Non-pigmented ciliary epithelial cell (primary cell): ENCODE results near the gene PDCD7.
"Not testable (repeated sequence)": the region's sequence is repeated elsewhere in the genome, so short reads cannot be mapped to it uniquely, and the experiment has no call there.

ENCODE experiments used
- DNase-seq: peaks from one replicate; pipeline ENCODE4 v3.0.0-alpha.2; 2010; ENCODE audit warnings: low read depth

Gene PDCD7

GRCh38 chr15:65091946-65092770 is 41.5 kb downstream of the PDCD7 start:
- DNase-seq: no peak

DNA sequence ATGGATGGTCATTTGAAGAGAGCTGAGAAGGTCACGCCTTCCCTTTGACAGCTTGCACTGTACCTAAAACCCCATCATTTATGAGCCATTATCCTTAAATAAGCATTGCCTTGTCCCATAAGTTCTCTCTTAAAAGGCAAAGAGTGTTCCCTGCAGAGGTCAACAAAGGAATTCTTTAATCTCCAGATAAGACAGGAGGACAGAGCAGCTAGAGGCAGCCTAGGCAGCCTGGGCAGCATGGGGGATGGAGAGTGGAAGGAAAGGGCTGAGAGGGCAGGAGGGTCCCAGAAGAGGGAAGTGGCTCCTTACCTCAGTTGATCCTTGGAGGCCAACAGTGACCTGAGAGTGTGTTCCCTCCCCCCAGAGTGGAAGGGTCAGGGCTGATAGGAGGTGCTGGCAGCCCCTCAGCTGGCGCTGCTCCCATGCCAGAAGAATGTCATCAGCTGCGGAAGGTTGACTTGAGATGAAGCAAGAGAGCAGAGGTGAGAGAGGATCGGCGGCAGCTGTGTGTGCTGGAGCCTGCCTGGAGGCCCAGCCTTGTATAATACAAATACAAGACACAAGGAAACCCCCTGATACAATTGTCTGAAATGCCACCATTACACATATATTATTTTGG is 44.3 kb downstream of the PDCD7 start:
- DNase-seq: no peak

DNA sequence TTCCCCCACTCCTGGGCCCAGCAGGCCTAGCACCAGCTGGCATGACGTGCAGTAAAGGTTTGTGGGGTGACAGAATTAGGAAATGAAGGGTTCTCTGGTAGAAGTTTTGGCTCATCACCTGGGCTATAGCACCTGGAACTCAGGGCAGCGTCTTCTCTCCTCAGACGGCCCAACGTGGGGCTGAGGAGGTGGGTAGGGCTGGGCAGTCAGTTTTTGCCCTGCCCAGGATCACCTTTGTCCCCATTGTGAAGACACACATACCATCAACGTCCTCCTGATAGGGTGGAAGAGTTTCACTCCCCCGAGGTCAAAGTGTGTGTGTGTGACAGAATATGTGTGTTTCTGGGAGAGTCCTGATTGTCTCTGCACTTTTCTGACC is 45.0 kb downstream of the PDCD7 start:
- no peak for DNase-seq

- no peak for DNase-seq
Measured at GRCh38 chr15:65087873-65088642, 45.5 kb downstream of the PDCD7 start.

DNA sequence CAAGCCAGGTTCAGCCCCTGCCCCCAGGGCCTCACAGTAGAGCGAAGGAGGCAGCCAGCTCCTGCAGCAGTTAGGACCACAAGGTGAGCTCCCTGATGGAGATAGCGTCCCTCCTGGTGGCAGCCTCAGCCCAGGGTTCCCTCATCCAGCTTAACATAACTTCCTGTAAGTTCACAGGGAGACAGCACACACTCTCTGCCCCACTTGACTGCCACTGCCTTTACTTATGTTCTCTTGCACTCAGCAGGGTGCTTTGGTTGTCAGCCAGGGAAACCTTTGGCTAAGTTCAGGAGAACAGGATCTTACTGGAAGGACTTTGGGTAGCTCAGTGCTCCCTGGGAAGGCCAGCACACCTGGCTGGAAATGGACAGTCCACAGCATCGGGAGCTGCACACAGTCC is 46.2 kb downstream of the PDCD7 start:
- DNase-seq: no peak

DNA sequence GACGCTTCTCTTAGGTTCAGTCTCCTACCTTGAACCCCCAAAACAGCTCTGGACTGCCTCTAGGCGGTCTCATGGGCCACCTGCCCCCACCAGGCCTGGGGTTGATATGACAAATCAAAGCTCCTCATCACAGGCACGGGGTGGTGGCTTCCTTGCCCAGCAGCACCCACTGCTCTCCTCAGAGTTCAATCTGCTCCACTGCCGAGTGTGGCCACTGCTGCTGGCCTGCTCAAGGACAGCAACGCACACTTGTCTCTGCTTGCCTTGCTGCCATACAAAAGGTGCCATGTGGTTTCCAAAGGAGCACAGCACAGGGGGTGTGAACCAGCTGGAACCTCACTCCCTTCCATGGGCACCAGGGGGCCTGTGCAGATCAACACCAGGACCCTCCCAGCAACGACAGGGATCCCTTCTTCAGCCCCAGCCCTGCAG is 46.9 kb downstream of the PDCD7 start:
- DNase-seq: no peak

- DNase-seq: no peak
Measured at GRCh38 chr15:65085990-65086679, 47.5 kb downstream of the PDCD7 start.

DNA sequence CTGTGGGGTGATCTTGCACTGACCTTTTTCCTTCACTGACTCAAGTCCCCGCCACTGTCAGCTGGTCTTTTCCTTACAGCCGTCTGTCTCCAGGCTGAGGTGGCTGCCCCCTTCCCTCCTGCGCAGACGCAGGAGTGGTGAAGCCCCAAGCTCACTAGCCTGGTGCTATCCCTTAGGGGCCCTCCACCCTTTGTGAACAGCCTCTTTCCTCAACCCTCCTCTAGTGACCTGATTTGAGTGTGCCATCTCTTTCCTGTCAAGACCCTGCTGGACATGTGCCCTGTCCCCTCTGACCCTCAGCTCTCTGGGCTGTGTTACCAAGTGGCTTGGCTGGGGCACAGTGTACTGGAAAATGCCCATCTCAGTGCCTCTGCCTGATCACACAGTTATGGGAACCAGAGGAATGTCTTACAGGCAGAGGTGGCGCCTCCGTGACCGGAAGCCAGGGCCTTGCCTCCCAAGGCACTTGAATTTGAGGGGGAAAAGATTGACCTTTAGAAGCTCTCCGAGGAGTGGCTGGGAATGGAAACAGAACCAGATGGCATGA is 48.3 kb downstream of the PDCD7 start:
- no peak for DNase-seq

DNA sequence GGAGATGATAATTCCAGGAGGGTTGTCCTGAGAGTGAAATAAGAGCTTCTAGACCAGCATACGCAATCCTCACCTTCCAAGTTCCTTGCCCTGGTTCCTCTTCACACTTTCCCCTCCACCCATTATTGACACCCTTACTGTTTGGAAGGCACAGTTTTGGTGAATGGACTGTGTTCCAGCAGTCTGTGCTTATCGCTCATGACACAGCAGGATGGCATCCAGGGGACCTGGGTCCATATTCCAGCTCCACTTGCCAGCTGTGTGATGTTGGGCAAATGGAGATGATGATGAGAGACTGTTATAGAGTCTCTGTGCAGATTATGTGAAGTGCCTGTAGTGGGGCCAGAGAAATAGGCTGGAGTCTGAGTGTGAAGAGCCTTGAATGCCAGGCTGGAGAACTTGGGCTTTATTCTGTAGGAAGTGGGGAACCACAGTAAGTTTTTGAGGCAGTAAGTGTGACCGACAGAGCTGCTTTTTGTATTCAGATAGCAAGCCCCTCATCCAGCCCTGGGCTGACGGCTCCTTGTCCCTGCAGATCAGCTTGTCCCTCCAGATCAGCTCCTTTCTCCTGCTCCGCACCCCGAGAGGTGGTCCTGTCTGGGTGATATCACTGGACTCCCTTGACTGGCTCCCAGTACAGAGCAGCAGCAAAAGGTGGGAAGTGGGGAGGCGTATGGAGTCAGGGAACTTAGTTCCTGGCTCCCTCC is 49.0 kb downstream of the PDCD7 start:
- DNase-seq: no peak

DNA sequence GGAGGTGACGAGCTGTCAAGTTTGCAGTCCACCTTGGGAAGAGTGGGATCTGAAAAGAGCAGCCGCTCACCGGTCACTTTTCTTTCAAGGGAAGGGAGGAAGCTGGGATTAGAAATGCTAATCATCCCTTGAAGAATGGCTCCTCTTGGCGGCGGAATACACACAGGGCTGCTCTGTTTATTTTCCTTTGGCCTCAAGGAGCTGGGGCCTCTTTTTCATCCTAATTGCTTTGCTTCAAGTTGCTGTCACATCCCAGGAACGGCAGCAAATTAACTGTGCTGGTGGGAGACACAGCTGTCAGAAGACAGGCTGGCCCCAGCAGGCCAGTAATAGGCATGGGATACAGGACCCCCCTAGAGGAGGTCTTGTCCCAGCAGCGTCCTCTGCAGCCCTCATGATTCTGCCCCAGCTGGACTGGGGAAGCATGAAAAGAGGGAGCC is 50.3 kb downstream of the PDCD7 start:
- no peak for DNase-seq

DNA sequence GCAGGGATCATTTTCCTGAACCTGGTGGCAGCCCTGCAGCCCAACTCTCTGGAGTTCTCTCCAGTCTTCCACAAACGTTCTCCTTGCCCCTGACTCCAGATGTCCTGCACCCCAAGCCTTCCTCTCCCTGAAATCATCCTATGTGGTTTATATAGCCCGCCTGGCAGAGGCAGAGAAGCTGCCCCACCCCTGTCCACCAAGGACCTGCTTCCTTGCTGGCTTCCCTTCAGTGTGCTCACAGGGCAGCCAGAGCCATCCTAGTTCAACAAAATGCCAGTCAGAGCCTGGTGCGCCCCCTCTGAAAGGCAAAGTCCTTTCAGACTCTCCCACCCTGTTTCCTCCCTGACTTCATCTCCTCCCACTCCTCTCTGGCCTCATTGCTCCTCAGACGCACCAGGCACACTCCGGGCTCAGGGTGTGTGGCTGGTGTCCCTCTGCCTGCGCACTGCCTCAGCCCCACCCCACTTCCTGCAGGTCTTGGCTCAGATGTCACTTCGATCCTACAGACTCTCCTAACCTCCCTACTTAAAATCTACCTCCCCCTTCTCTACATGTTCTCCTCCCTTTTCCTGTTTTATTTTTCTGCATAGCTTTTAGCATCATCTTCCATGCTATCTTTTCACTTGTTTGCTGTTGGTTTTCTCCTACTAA is 51.2 kb downstream of the PDCD7 start:
- no peak for DNase-seq

GRCh38 chr15:65081758-65082157 is 51.9 kb downstream of the PDCD7 start:
- no peak for DNase-seq

- DNase-seq: no peak
Measured at GRCh38 chr15:65081270-65081669, 52.3 kb downstream of the PDCD7 start.

DNA sequence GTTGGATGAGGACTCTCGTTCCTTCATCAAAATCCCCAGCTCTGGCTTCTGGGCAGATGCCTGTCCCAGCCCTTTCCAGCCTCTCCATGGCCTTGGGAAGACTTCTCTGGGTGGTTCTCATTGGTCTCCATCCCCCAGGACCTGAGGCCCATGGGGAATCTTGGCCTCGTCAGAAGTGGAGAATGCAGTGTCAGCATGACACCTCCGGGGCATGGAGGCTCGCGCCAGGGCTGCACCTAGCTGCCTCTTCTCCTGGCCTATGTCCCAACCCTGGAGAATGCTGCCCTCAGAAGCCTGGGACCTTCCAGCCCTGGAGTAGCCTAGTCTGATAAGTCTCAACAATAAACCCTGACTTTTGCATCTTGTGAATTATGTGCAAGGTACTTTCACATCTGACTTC is 54.0 kb downstream of the PDCD7 start:
- DNase-seq: no peak

DNA sequence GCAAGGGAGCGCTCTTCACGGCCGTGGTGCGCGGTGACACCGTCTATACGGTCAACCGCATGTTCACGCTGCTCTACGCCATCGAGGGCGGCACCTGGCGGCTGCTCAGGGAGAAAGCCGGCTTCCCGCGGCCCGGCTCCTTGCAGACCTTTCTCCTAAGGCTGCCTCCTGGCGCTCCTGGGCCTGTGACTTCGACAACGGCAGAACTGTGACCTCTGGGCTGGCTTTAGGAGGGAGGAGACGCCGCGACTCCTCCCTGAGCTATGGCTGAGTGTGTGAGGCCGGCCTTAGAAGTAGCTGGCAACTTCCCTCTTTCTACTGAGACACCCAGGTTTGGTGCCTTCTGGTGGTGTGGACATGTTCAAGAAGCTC is 55.6 kb downstream of the PDCD7 start:
- no peak for DNase-seq

DNA sequence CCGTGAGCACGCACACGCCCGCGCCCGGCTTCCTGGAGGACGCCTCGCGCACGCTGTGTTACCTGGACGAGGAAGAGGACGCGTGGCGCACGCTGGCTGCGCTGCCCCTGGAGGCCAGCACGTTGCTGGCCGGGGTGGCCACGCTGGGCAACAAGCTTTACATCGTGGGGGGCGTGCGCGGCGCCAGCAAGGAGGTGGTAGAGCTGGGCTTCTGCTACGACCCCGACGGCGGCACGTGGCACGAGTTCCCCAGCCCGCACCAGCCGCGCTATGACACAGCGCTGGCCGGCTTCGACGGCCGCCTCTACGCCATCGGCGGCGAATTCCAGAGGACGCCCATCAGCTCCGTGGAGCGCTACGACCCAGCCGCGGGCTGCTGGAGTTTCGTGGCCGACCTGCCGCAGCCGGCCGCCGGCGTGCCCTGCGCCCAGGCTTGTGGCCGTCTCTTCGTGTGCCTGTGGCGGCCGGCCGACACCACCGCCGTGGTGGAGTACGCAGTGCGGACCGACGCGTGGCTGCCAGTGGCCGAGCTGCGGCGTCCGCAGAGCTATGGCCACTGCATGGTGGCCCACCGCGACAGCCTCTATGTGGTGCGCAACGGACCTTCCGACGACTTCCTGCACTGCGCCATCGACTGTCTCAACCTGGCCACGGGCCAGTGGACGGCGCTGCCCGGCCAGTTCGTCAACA is 56.2 kb downstream of the PDCD7 start:
- no peak for DNase-seq

DNA sequence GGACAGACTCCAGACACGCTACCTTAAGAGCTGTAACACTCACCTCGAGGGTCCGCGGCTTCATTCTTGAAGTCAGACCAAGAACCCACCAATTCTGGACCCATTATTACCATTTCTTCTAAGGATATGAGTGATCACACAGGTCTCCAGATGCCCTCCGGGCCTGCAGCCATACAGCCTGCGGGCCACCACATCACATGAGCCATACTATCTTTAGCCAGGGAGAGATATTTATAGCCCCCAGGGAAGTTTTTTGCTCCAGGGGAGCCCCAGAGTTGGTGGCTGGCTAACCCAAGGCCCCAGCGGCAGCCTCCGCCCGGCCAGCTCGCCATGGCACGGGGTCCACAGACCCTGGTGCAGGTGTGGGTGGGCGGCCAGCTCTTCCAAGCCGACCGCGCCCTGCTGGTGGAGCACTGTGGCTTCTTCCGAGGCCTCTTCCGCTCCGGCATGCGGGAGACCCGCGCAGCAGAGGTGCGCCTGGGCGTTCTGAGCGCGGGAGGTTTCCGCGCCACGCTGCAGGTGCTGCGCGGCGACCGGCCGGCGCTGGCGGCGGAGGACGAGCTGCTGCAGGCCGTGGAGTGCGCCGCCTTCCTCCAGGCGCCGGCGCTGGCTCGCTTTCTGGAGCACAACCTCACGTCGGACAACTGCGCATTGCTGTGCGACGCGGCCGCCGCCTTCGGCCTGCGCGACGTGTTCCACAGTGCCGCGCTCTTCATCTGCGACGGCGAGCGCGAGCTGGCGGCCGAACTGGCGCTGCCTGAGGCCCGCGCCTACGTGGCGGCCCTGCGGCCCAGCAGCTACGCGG is 56.9 kb downstream of the PDCD7 start, which contains the start of gene KBTBD13:
Gene KBTBD13 (plus strand): TSS at position 261 of the 805 bp plus-strand sequence. CDS start 70 bp downstream, at position 331.
- no peak for DNase-seq

DNA sequence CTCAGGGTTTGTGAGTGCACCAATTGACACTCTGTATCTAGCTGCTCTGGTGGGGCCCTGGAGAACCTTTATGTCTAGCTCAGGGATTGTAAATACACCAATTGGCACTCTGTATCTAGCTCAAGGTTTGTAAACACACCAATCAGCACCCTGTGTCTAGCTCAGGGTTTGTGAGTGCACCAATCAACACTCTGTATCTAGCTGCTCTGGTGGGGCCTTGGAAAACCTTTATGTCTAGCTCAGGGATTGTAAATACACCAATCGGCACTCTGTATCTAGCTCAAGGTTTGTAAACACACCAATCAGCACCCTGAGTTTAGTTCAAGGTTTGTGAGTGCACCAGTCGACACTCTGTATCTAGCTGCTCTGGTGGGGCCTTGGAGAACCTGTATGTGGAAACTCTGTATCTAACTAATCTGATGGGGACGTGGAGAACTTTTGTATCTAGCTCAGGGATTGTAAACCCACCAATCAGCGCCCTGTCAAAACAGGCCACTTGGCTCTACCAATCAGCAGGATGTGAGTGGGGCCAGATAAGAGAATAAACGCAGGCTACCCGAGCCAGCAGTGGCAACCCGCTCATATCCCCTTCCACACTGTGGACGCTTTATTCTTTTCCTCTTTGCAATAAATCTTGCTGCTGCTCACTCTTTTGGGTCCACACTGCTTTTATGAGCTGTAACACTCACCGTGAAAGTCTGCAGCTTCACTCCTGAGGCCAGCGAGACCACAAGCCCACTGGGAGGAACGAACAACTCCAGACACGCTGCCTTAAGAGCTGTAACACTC is 57.8 kb downstream of the PDCD7 start:
- DNase-seq: not testable (repeated sequence)
